ENCODE data around the gene CCSER2.

DNA sequence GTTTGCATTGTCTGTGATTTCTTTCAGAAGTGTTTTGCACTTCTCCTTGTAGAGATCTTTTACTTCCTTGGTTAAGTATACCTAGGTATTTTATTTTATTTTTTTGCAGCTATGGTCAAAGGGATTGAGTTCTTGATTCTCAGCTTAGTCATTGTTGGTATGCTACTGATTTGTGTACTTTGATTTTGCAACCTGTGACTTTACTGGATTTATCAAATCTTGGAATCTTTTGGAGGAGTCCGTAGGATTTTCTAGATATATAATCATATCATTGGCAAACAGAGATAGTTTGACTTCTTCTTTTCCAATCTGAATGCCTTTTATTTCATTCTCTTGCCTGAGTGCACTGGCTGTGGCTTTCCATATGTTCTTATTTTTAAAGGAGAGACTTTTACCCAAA, 41.9 kb downstream of the CCSER2 start:
- TF ChIP-seq POLR2AphosphoS5 (IDR thresholded peaks at IDR 0.05; ENCODE audit: low read depth, low read length) (no peak), POLR2A (IDR thresholded peaks at IDR 0.05; ENCODE audit: borderline replicate concordance, extremely low read depth, insufficient read depth, insufficient read length) (no peak), CEBPB (IDR thresholded peaks at IDR 0.05; ENCODE audit: low read depth) (no peak), YY1 (IDR thresholded peaks at IDR 0.05; ENCODE audit: extremely low read depth, insufficient replicate concordance, low read depth, low read length) (no peak), ZFX (IDR thresholded peaks at IDR 0.05) (no peak), EZH2 (IDR thresholded peaks at IDR 0.05) (no peak), ELF1 (IDR thresholded peaks at IDR 0.05; ENCODE audit: borderline replicate concordance, low read depth) (no peak), ZNF274 (IDR thresholded peaks at IDR 0.05; ENCODE audit: low read depth, low read length) (no peak)
- TF ChIP-seq, protein P1, sequence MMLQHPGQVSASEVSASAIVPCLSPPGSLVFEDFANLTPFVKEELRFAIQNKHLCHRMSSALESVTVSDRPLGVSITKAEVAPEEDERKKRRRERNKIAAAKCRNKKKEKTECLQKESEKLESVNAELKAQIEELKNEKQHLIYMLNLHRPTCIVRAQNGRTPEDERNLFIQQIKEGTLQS (IDR thresholded peaks at IDR 0.05): no peak
- TF ChIP-seq, protein P2, sequence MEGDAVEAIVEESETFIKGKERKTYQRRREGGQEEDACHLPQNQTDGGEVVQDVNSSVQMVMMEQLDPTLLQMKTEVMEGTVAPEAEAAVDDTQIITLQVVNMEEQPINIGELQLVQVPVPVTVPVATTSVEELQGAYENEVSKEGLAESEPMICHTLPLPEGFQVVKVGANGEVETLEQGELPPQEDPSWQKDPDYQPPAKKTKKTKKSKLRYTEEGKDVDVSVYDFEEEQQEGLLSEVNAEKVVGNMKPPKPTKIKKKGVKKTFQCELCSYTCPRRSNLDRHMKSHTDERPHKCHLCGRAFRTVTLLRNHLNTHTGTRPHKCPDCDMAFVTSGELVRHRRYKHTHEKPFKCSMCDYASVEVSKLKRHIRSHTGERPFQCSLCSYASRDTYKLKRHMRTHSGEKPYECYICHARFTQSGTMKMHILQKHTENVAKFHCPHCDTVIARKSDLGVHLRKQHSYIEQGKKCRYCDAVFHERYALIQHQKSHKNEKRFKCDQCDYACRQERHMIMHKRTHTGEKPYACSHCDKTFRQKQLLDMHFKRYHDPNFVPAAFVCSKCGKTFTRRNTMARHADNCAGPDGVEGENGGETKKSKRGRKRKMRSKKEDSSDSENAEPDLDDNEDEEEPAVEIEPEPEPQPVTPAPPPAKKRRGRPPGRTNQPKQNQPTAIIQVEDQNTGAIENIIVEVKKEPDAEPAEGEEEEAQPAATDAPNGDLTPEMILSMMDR (IDR thresholded peaks at IDR 0.05 in 2 of 3, conservative IDR thresholded peaks at IDR 0.05 in 1 of 3; ENCODE audit: borderline replicate concordance in 1 of 3, insufficient read depth in 1 of 3, low read depth in 2 of 3, low read length in 2 of 3): no peak
- TF ChIP-seq, protein P3, sequence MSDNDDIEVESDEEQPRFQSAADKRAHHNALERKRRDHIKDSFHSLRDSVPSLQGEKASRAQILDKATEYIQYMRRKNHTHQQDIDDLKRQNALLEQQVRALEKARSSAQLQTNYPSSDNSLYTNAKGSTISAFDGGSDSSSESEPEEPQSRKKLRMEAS (IDR thresholded peaks at IDR 0.05): no peak
- TF ChIP-seq, protein P4, sequence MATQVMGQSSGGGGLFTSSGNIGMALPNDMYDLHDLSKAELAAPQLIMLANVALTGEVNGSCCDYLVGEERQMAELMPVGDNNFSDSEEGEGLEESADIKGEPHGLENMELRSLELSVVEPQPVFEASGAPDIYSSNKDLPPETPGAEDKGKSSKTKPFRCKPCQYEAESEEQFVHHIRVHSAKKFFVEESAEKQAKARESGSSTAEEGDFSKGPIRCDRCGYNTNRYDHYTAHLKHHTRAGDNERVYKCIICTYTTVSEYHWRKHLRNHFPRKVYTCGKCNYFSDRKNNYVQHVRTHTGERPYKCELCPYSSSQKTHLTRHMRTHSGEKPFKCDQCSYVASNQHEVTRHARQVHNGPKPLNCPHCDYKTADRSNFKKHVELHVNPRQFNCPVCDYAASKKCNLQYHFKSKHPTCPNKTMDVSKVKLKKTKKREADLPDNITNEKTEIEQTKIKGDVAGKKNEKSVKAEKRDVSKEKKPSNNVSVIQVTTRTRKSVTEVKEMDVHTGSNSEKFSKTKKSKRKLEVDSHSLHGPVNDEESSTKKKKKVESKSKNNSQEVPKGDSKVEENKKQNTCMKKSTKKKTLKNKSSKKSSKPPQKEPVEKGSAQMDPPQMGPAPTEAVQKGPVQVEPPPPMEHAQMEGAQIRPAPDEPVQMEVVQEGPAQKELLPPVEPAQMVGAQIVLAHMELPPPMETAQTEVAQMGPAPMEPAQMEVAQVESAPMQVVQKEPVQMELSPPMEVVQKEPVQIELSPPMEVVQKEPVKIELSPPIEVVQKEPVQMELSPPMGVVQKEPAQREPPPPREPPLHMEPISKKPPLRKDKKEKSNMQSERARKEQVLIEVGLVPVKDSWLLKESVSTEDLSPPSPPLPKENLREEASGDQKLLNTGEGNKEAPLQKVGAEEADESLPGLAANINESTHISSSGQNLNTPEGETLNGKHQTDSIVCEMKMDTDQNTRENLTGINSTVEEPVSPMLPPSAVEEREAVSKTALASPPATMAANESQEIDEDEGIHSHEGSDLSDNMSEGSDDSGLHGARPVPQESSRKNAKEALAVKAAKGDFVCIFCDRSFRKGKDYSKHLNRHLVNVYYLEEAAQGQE (IDR thresholded peaks at IDR 0.05; ENCODE audit: low read depth): no peak
- TF ChIP-seq, protein P5, sequence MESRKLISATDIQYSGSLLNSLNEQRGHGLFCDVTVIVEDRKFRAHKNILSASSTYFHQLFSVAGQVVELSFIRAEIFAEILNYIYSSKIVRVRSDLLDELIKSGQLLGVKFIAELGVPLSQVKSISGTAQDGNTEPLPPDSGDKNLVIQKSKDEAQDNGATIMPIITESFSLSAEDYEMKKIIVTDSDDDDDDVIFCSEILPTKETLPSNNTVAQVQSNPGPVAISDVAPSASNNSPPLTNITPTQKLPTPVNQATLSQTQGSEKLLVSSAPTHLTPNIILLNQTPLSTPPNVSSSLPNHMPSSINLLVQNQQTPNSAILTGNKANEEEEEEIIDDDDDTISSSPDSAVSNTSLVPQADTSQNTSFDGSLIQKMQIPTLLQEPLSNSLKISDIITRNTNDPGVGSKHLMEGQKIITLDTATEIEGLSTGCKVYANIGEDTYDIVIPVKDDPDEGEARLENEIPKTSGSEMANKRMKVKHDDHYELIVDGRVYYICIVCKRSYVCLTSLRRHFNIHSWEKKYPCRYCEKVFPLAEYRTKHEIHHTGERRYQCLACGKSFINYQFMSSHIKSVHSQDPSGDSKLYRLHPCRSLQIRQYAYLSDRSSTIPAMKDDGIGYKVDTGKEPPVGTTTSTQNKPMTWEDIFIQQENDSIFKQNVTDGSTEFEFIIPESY (IDR thresholded peaks at IDR 0.05; ENCODE audit: extremely low read depth, insufficient replicate concordance, low read length): no peak
